A549 (cell line): ENCODE measurements around the gene ALDH3B1. TPM values are rescaled to one million over a fixed set of nuclear protein-coding genes. Genes with fewer than 3 reads are reported as not detected.
A peak's percentile ranks its signal among the peaks of the same experiment; 100 is the strongest.

Experiments used
- ATAC-seq, 2 experiments: fragments of 200-7000 bp in 1 of 2; fragments of >200 bp in 1 of 2; cut with Nextera tagmentation in 1 of 2; cut with Tn5 transposase in 1 of 2; 3 replicates each; pipeline versions ENCODE4 v1.8.0 to v1.9.1; 2018 to 2020; ENCODE audit warnings: mild to moderate bottlenecking in 1 of 2, moderate library complexity in 1 of 2
- CTCF ChIA-PET: fragments of 300-600 bp; sonication (Branson Sonifier 250); formaldehyde crosslinking; extraction: SDS; loops from one replicate; lab custom pipeline; 2021; ENCODE audit warnings: antibody characterized with exemption, inconsistent platforms; lab: Yijun Ruan, JAX
- POLR2A ChIA-PET: fragments of 350-600 bp; formaldehyde crosslinking; extraction: SDS; loops from one replicate; lab custom pipeline; 2021; ENCODE audit warnings: antibody characterized with exemption, inconsistent platforms; lab: Yijun Ruan, JAX
- DNase-seq, 2 experiments: peaks; one replicate each; pipeline versions ENCODE4 v3.0.0 to v3.0.0-alpha.2; 2011 to 2016; ENCODE audit warnings: low read depth in 1 of 2, low spot score in 1 of 2
- FAIRE-seq: peaks from 2 replicates; lab custom pipeline; 2011; peaks lifted over from hg19 to GRCh38; lab: Jason Lieb, UNC
- H3K27ac ChIP-seq, 2 experiments: fragments of >200 bp; sonication (Bioruptor Twin); formaldehyde crosslinking; 3 replicates each; pipeline ENCODE4 v1.5.1; 2016 to 2017
- H3K4me1 ChIP-seq: fragments of >200 bp; sonication (Bioruptor Twin); formaldehyde crosslinking; 3 replicates; pipeline ENCODE4 v1.6.1; 2016
- H3K4me2 ChIP-seq: fragments of >200 bp; sonication (Bioruptor Twin); formaldehyde crosslinking; 3 replicates; pipeline ENCODE4 v1.6.1; 2016
- H3K4me3 ChIP-seq: fragments of >200 bp; sonication (Bioruptor Twin); formaldehyde crosslinking; 3 replicates; pipeline ENCODE4 v1.5.1; 2016
- H3K9me3 ChIP-seq: fragments of >200 bp; sonication (Bioruptor Twin); formaldehyde crosslinking; 3 replicates; pipeline ENCODE4 v1.6.1; 2016
- BCL3 ChIP-seq: fragments of >200 bp; sonication (Bioruptor Twin); formaldehyde crosslinking; IDR thresholded peaks from 3 replicates; pipeline ENCODE4 v1.6.1; 2016
- BHLHE40 ChIP-seq: IDR thresholded peaks from 2 replicates; pipeline ENCODE4 v1.6.1; 2012; ENCODE audit warnings: low read depth, low read length, inconsistent platforms
- CBX2 ChIP-seq: fragments of 200-600 bp; sonication (generic); IDR thresholded peaks from 2 replicates; pipeline ENCODE4 v1.6.1; 2016; ENCODE audit warnings: low read depth, mild to moderate bottlenecking, borderline replicate concordance
- CBX8 ChIP-seq: fragments of 200-600 bp; sonication (generic); IDR thresholded peaks from 2 replicates; pipeline ENCODE4 v1.6.1; 2016
- GATA3 ChIP-seq: IDR thresholded peaks from 2 replicates; pipeline ENCODE4 v1.6.1; 2012; ENCODE audit warnings: borderline replicate concordance
- HMGXB4 ChIP-seq: fragments of 250-450 bp; sonication (Bioruptor Pico); IDR thresholded peaks from 2 replicates; pipeline ENCODE4 v1.5.0; 2021; ENCODE audit warnings: mild to moderate bottlenecking, moderate library complexity, borderline replicate concordance
- HOXB13 ChIP-seq: fragments of 250-450 bp; sonication (Bioruptor Pico); IDR thresholded peaks from 2 replicates; pipeline ENCODE4 v1.5.0; 2020; ENCODE audit warnings: low read depth, mild to moderate bottlenecking, moderate library complexity
- KDM1A ChIP-seq: fragments of 200-600 bp; sonication (generic); IDR thresholded peaks from 2 replicates; pipeline ENCODE4 v1.6.1; 2016; ENCODE audit warnings: low read depth, mild to moderate bottlenecking
- MAFK ChIP-seq: fragments of 450-650 bp; IDR thresholded peaks from 2 replicates; pipeline ENCODE4 v1.6.1; 2014; ENCODE audit not compliant: partially characterized antibody
- MAX ChIP-seq: IDR thresholded peaks from 2 replicates; pipeline ENCODE4 v1.6.1; 2012
- POLR2A ChIP-seq: IDR thresholded peaks from 2 replicates; pipeline ENCODE4 v1.6.1; 2012; ENCODE audit warnings: mild to moderate bottlenecking, low read length
- POLR2AphosphoS2 ChIP-seq: conservative IDR thresholded peaks from 2 replicates; pipeline ENCODE4 v1.6.1; 2012; ENCODE audit warnings: low read length, improper control_type of control experiment, inconsistent platforms
- SREBF2 ChIP-seq: fragments of 450-650 bp; IDR thresholded peaks from 2 replicates; pipeline ENCODE4 v1.6.1; 2014; ENCODE audit warnings: mild to moderate bottlenecking, moderate library complexity
- TFCP2L1 ChIP-seq: fragments of 250-450 bp; sonication (Bioruptor Pico); IDR thresholded peaks from 2 replicates; pipeline ENCODE4 v1.5.0; 2021; ENCODE audit warnings: mild to moderate bottlenecking
- ZC3H11A ChIP-seq: fragments of 450-650 bp; IDR thresholded peaks from 2 replicates; pipeline ENCODE4 v1.6.1; 2014; ENCODE audit warnings: antibody characterized with exemption, mild to moderate bottlenecking
- ZFP36 ChIP-seq: fragments of 450-650 bp; IDR thresholded peaks from 2 replicates; pipeline ENCODE4 v1.6.1; 2014; ENCODE audit warnings: borderline replicate concordance; ENCODE audit not compliant: partially characterized antibody
- ZSCAN20 ChIP-seq: fragments of 250-450 bp; sonication (Bioruptor Pico); IDR thresholded peaks from 2 replicates; pipeline ENCODE4 v1.8.0; 2022; ENCODE audit warnings: mild to moderate bottlenecking, moderate library complexity
- WGBS: methylation state at CpG from one replicate; pipeline ENCODE4 v1.1.6; 2017; ENCODE audit errors: missing lambda C conversion rate; 5-methylcytosine and 5-hydroxymethylcytosine counted together
- polyA plus RNA-seq, 4 experiments: library from polyadenylated mRNA; depleted of rRNA in 3 of 4; stranded (reverse); fragments of >200 nt; fragmentation: RNase III in 1 of 4; extraction: RNeasy Plus Mini Kit Qiagen cat#74134 plus additional on column Dnase treatment in 1 of 4; gene quantifications; 2 replicates in 3 of 4; 3 replicates in 1 of 4; pipeline ENCODE4 v1.2.3, GENCODE V29; 2011 to 2017
- TF ChIP-seq, protein P1 (sequence below): fragments of 150-350 bp; IDR thresholded peaks from 2 replicates; pipeline ENCODE4 v1.6.1; 2014; ENCODE audit warnings: low read depth, mild to moderate bottlenecking, low read length

ALDH3B1 gene
- polyA plus RNA-seq, 2 of the 4 experiments (the other 2 are of a cell fraction) = 93.7 to 130 TPM

- FAIRE-seq (no peak), ATAC-seq (peak; percentile 4 to 13; a peak in 3 of 6 replicates), DNase-seq (no peak)
- Histone ChIP-seq H3K27ac (no peak overlapping the region), H3K9me3 (no peaks in the 10 kb centered on the region), H3K4me2 (no peak overlapping the region), H3K4me3 (no peak overlapping the region), H3K4me1 (0 out of 3 replicates have a peak, but pooled peaks cover 3% of the 10 kb centered on the region)
- ChIA-PET CTCF (interaction anchor here (0.8 to 1.8 kb wide), 3 partner anchors 13 to 155 kb away, joined by 3 to 5 read pairs (median 4); no protein-coding TSS in a partner anchor), POLR2A (no interaction called here)
- 95% methylated on average over 10 of the region's 11 CpGs for WGBS
- TF ChIP-seq, protein P1, sequence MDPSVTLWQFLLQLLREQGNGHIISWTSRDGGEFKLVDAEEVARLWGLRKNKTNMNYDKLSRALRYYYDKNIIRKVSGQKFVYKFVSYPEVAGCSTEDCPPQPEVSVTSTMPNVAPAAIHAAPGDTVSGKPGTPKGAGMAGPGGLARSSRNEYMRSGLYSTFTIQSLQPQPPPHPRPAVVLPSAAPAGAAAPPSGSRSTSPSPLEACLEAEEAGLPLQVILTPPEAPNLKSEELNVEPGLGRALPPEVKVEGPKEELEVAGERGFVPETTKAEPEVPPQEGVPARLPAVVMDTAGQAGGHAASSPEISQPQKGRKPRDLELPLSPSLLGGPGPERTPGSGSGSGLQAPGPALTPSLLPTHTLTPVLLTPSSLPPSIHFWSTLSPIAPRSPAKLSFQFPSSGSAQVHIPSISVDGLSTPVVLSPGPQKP = no peak
- TF ChIP-seq ZFP36 (no peak), ZSCAN20 (CRISPR knock-in tag) (no peak), POLR2AphosphoS2 (no peak), HMGXB4 (CRISPR knock-in tag) (no peak), CBX2 (no peak), SREBF2 (no peak), CBX8 (no peak), KDM1A (no peak), HOXB13 (no peak), GATA3 (no peak), BHLHE40 (no peak), TFCP2L1 (CRISPR knock-in tag) (no peak), POLR2A (no peak)
These were observed 44.1 kb downstream of the ALDH3B1 start for GRCh38 chr11:68053981-68054812.

- DNase-seq = no peak
- 89% methylated on average over 12 of the region's 12 CpGs for WGBS
- CTCF ChIA-PET = interaction anchor here (1.1 kb wide), 1 partner anchor 19 kb away, joined by 3 read pairs; no protein-coding TSS in a partner anchor
- no peaks in the 10 kb centered on the region for H3K9me3 ChIP-seq
- no peak overlapping the region for H3K27ac ChIP-seq
- TF ChIP-seq MAFK (no peak), ZC3H11A (no peak), MAX (no peak), BCL3 (no peak), POLR2AphosphoS2 (0 out of 2 replicates have a peak, but pooled peaks have one; percentile 25)
- TF ChIP-seq, protein P1 = no peak
- TF ChIP-seq, all 56 proteins: peak for 1
- ATAC-seq (no peak), FAIRE-seq (no peak)
- POLR2A ChIA-PET = no interaction called here
- Histone ChIP-seq H3K4me1 (no peaks in the 10 kb centered on the region), H3K4me3 (no peak overlapping the region), H3K4me2 (no peak overlapping the region)
These were observed 46.5 kb downstream of the ALDH3B1 start for GRCh38 chr11:68056317-68057285.
